RCC 7860 (cell line): Measurements from ENCODE around the gene CRK.

Source experiments
- DNase-seq: peaks from one replicate; pipeline ENCODE4 v3.0.0-alpha.2; 2015; ENCODE audit warnings: low spot score
- FAIRE-seq: peaks from 2 replicates; lab custom pipeline; 2012; peaks lifted over from hg19 to GRCh38; lab: Jason Lieb, UNC

CRK gene

GRCh38 chr17:1455797-1456599, at the start of gene CRK:
TSS of gene CRK (minus strand) at chr17:1456232. CDS start at chr17:1456117, 115 bp downstream.
- no peak for FAIRE-seq
- DNase-seq, result peak; percentile 79

GRCh38 chr17:1505586-1505985, 49.6 kb upstream of the CRK start:
- no peak for DNase-seq
- no peak for FAIRE-seq

- no peak for FAIRE-seq
Observed at GRCh38 chr17:1504866-1505265, 48.8 kb upstream of the CRK start.

GRCh38 chr17:1503699-1504098, 47.7 kb upstream of the CRK start:
- FAIRE-seq, result no peak
- no peak for DNase-seq

More at GRCh38 chr17:1504866-1505265, 48.8 kb upstream of the CRK start:
- DNase-seq, result no peak

- FAIRE-seq, result no peak
Observed at GRCh38 chr17:1498869-1499268, 42.8 kb upstream of the CRK start.

GRCh38 chr17:1498233-1498632, 42.2 kb upstream of the CRK start:
- no peak for FAIRE-seq

More at GRCh38 chr17:1498869-1499268, 42.8 kb upstream of the CRK start:
- DNase-seq, result peak; percentile 64

GRCh38 chr17:1497831-1498230, 41.8 kb upstream of the CRK start:
- no peak for FAIRE-seq

More at GRCh38 chr17:1498233-1498632, 42.2 kb upstream of the CRK start:
- no peak for DNase-seq

GRCh38 chr17:1496869-1497268, 40.8 kb upstream of the CRK start:
- FAIRE-seq, result no peak

More at GRCh38 chr17:1497831-1498230, 41.8 kb upstream of the CRK start:
- no peak for DNase-seq

GRCh38 chr17:1495265-1495989, 39.4 kb upstream of the CRK start:
- no peak for FAIRE-seq
- DNase-seq, result no peak

More at GRCh38 chr17:1496869-1497268, 40.8 kb upstream of the CRK start:
- DNase-seq, result no peak

GRCh38 chr17:1494736-1495253, 38.8 kb upstream of the CRK start:
- no peak for DNase-seq
- no peak for FAIRE-seq

GRCh38 chr17:1494203-1494602, 38.2 kb upstream of the CRK start:
- no peak for FAIRE-seq
- DNase-seq, result no peak

- no peak for FAIRE-seq
Observed at GRCh38 chr17:1493291-1493980, 37.4 kb upstream of the CRK start.

GRCh38 chr17:1492249-1493206, 36.5 kb upstream of the CRK start, which contains the start of gene MYO1C:
TSS of gene MYO1C (minus strand) at chr17:1492686. CDS start at chr17:1492487, 199 bp downstream.
- no peak for DNase-seq
- FAIRE-seq, result no peak

More at GRCh38 chr17:1493291-1493980, 37.4 kb upstream of the CRK start:
- no peak for DNase-seq

GRCh38 chr17:1491443-1492248, 35.6 kb upstream of the CRK start:
- DNase-seq (no peak), FAIRE-seq (no peak)

- FAIRE-seq, result no peak
- DNase-seq, result no peak
Observed at GRCh38 chr17:1490643-1491442, 34.8 kb upstream of the CRK start.

- FAIRE-seq, result no peak
- no peak for DNase-seq
Observed at GRCh38 chr17:1488826-1489270, 32.8 kb upstream of the CRK start.

GRCh38 chr17:1487939-1488825, 32.1 kb upstream of the CRK start:
- DNase-seq (peak; percentile 75), FAIRE-seq (no peak)
